ENCODE measurements around the gene TMEM59L. TPM values are rescaled to one million over a fixed set of nuclear protein-coding genes. Genes with fewer than 3 reads are reported as not detected.

TMEM59L gene
- total RNA-seq, 1 donor from 2014 or later, result not detected

GRCh38 chr19:18669883-18670282 is 57.2 kb downstream of the TMEM59L start:
- intact Hi-C loops (cut with micrococcal nuclease), result loop anchor here (10.0 kb wide), 1 partner anchor 215 kb away; no protein-coding TSS in a partner anchor
- no peaks in the 10 kb centered on the region for H3K9me3 Mint-ChIP-seq
- no peak overlapping the region for H3K4me3 Mint-ChIP-seq
- H3K27ac Mint-ChIP-seq, result no peak overlapping the region
- no peaks in the 10 kb centered on the region for H3K27me3 Mint-ChIP-seq
- no peaks in the 10 kb centered on the region for H3K4me1 Mint-ChIP-seq
- peaks cover 8% of the 10 kb centered on the region for H3K36me3 Mint-ChIP-seq (ENCODE audit: low read depth)
- no peak for DNase-seq

- H3K27me3 Mint-ChIP-seq, result no peaks in the 10 kb centered on the region
- no peak for DNase-seq
- intact Hi-C loops (cut with micrococcal nuclease), result loop anchor here (10.0 kb wide), 1 partner anchor 216 kb away; no protein-coding TSS in a partner anchor
Observed at GRCh38 chr19:18670312-18670711, 57.6 kb downstream of the TMEM59L start.

More at GRCh38 chr19:18670312-18670711, 57.6 kb downstream of the TMEM59L start:
- no peaks in the 10 kb centered on the region for H3K4me1 Mint-ChIP-seq
- H3K27ac Mint-ChIP-seq, result no peak overlapping the region
- H3K4me3 Mint-ChIP-seq, result no peak overlapping the region
- H3K36me3 Mint-ChIP-seq (ENCODE audit: low read depth), result peaks cover 8% of the 10 kb centered on the region
- H3K9me3 Mint-ChIP-seq, result no peaks in the 10 kb centered on the region

Other genes starting within 250 kb of the TMEM59L start
- 0.26 TPM in 1 of 2 replicates, not detected in the other for gene GDF15, start 226.7 kb upstream of the TMEM59L start, total RNA-seq
- gene LRRC25, start 215.2 kb upstream of the TMEM59L start, total RNA-seq, result not detected in 2 replicates
- gene SSBP4, start 193.5 kb upstream of the TMEM59L start, total RNA-seq, result 154 TPM in 2 replicates
- 9.9 and 10.9 TPM in 2 replicates for gene ISYNA1, start 174.7 kb upstream of the TMEM59L start, total RNA-seq
- gene ELL, start 90.8 kb upstream of the TMEM59L start, total RNA-seq, result 25.5 and 27.8 TPM in 2 replicates
- 170 and 173 TPM in 2 replicates for gene FKBP8, start 69.3 kb upstream of the TMEM59L start, total RNA-seq
- 124 and 134 TPM in 2 replicates for gene KXD1, start 55.0 kb upstream of the TMEM59L start, total RNA-seq
- gene UBA52, start 41.0 kb upstream of the TMEM59L start, total RNA-seq, result 1,581 and 1,604 TPM in 2 replicates
- 130 and 138 TPM in 2 replicates for gene REX1BD, start 24.1 kb upstream of the TMEM59L start, total RNA-seq
- not detected in 2 replicates for gene CRLF1, start 6.1 kb upstream of the TMEM59L start, total RNA-seq
- 12.1 and 14.0 TPM in 2 replicates for gene KLHL26, start 24.2 kb downstream of the TMEM59L start, total RNA-seq
- 7.1 and 7.2 TPM in 2 replicates for gene CRTC1, start 70.8 kb downstream of the TMEM59L start, total RNA-seq
- gene COMP, start 178.4 kb downstream of the TMEM59L start, total RNA-seq, result not detected in 2 replicates
- 97.6 and 110 TPM in 2 replicates for gene UPF1, start 219.1 kb downstream of the TMEM59L start, total RNA-seq